Inflammatory macrophage treated with lipopolysaccharide for 4 hours (primary cell): ENCODE measurements around the gene CA10.

Experiments
- DNase-seq: peaks from one replicate; pipeline ENCODE4 v3.0.0-alpha.2; 2020

The CA10 gene

DNA sequence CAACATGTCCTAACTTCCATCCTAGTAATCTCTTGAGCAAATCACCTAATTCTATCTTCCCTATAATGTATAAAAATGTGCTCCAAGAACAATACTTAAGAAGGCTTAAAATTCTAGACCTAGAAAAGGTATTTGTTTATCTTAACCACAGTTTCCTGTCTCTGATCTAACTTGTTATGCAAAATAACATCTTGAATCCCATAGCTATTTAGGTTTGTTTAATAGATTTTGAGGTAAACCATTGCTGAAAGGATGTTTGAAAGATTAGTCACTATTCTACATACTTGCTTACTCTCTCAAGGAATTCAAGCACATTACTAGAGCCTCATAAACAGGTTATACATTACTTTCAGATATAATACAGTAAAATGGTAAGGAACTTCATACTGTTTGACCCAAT, 13.0 kb downstream of the CA10 start:
- no peak for DNase-seq

DNA sequence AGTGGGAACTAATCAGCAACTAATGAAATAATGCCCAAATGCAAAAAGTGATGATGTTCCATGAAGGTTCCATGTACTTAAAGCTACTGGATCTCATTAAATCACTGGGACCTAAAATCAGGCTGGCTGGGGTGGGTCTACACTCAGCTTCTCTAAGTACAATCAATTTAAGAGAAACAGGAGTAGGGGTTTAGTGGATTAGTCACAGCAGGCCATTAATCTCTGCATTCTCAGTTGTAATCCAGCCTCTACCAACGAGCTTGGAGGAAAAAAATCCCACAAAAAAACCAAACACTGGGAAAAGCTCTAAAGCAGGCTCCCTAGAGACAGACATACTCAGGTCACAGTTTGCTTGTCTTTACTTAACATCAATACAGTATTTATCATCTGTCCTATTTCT, 15.0 kb downstream of the CA10 start:
- DNase-seq: no peak

- DNase-seq: no peak
These were observed 17.9 kb downstream of the CA10 start for GRCh38 chr17:52140601-52141000.

DNA sequence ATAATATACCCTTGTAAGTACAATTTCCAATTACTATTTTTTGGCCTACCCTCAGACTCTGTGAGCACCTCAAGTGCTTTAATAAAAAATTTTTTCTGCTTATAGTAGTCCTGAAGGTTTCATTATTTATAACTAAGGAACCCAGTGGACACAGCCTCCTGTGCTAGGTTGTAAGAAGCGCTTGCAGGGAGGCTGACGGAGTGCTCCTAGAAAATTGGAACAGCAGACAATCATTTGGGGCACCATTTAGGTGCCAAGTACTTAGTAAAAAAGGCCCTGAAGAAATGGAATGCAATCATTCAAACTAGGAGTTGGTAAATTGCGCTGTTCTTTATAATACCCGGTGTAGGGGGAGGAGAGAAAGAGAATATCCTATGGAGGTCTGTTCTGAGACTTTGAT, 19.8 kb downstream of the CA10 start:
- no peak for DNase-seq

DNA sequence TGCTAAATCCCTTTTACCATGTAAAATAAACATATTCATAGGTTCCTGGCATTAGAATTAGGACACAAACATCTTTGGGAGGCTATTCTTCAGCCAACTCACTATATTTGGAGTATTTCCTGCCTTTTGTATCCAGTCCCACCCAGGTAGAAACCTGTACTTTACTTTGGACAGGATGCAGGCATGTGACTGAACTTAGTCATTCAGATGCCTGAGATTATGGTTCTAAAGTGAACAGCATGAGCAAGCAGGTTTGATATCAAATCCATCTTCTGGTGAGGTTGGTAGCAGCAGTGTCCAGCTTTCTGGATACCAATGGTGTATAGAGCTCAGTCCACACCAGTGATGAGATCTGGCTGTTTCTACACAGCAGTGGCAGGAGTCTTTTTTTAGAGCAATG, 20.2 kb downstream of the CA10 start:
- DNase-seq: no peak

- DNase-seq: no peak
These were observed 22.3 kb downstream of the CA10 start for GRCh38 chr17:52136166-52136565.

DNA sequence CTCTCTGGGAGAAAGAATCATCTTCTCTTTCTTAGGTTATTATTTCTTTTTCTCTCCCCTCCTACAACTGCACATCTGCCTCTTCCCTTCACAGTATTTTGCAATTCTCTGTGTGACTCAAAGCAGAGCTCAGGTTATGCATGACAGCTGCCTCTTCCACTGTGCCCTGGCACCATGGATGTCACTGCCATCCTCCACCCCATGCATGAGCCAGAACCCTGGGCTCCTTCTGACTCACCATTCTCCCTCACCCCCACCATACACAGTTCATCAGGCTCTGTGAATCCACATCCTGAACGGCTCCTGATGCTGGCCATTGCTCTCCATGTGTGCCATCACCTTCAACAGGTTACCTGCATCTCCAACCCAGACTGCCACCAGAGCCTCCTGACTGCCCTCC, 23.9 kb downstream of the CA10 start:
- no peak for DNase-seq

- DNase-seq: no peak
These were observed 29.8 kb downstream of the CA10 start for GRCh38 chr17:52128721-52129120.

DNA sequence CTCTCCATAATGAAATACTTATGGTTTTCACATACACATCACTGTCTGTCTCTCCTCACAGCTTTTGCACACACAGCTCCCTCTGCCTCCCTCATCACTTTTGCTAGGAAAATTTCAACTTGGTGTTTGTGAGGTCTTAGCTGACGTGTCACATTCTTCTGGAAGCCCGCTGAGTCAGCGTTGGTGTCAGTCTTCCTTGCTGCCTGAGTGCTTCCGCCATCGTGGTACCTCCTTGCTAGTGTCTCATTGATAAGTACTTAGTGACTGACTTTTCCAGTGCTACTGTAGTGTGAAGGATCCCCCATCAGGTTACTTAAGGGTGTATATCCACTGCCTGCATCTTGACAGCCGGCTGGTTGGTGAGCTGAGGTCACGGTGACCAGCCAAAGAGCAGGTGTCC, 33.5 kb downstream of the CA10 start:
- no peak for DNase-seq

GRCh38 chr17:52124561-52124960, 34.0 kb downstream of the CA10 start:
- DNase-seq: no peak

- no peak for DNase-seq
These were observed 38.0 kb downstream of the CA10 start for GRCh38 chr17:52120465-52120864.

DNA sequence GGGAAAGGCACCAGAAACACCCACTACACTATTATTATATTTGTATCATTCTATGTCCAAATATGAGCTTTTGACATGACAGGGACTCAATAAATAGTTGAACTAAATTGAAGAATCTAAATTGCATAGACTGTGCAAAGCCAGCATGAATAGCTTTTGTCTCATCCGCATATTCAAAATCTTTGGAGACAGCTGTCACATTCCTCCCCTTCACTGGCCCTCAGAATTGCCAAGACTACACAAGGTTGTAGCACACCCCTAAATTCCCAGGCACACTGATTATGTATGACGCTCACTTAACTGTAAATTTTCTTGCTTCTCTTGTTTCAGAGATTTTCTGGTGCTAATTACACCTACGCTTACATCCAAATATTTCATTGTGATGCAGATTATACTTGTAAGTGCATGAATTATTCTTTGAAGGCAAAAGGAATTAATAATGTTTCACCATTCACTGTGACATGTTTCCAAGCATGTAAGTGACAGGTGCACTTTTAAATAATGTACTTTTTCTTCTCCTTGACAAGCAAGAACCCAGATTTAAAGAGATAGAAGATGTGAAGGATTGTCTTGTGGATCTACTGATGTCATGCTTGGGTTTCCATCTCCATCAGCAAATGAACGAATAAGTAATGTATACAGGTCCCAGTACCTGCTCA, 47.5 kb downstream of the CA10 start:
- DNase-seq: no peak

GRCh38 chr17:52106638-52107261, 51.8 kb downstream of the CA10 start:
- peak; percentile 16 for DNase-seq

GRCh38 chr17:52106072-52106471, 52.4 kb downstream of the CA10 start:
- no peak for DNase-seq

GRCh38 chr17:52105591-52105990, 52.9 kb downstream of the CA10 start:
- no peak for DNase-seq

DNA sequence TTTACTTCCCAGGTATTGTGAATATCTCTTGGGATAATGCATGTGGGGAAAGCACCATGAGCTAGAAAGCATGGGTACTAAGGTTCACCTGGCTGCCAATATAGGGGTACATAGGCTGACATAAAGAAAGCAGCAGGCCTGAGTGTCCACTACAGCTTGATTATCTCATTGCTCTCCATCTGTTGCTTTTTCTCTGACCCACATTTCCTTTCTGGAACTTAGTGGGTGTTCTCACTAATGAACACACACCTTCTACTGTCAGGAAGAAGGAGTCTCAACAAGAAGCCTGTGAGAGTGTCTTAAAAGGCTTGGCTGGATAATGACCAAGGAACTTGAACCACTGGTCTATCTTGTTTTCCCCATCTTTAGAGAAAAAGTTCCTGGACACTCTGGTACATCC, 62.5 kb downstream of the CA10 start:
- no peak for DNase-seq

DNA sequence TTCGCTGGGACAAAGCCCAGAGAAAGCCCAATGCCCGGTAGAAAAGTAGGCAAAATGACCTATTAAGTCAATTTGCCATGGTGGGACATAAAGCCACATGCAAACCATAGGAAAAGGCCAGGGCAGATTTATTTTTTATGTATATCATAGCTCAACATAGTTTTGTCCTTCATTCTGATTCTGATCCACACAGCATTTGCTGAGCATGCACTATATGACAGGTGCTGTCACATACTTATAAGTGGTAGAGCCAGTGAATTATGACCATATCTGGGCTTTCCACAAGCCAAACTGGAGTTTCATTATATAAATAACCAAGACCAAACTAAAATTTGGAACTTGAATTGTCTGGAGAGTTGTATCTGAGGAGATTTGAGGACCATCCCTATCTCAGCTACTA, 74.3 kb downstream of the CA10 start:
- no peak for DNase-seq

GRCh38 chr17:52079496-52079895, 79.0 kb downstream of the CA10 start:
- no peak for DNase-seq

GRCh38 chr17:52071712-52072111, 86.8 kb downstream of the CA10 start:
- DNase-seq: no peak

- no peak for DNase-seq
These were observed 93.7 kb downstream of the CA10 start for GRCh38 chr17:52064791-52065211.

- no peak for DNase-seq
These were observed 109.0 kb downstream of the CA10 start for GRCh38 chr17:52049496-52049895.

DNA sequence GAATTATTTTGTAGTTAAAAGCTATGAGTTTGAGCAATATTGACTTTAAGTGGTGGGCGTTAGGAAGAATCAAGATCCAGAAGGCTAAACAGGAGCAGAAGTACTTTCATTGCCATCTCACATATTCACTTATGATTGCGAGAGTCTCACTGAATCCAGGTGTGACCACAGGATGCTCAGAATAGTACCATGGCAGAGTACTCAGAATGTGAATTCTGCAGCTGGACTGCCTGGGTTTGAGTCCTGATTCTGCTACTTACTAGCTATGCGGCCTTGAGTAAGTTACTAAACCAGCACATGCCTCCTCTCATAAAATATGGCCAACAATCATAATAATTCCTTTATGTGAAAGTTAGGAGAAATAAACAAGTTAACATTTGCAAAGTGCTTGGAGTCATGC, 109.5 kb downstream of the CA10 start:
- DNase-seq: no peak

GRCh38 chr17:52048137-52048898, 110.2 kb downstream of the CA10 start:
- DNase-seq: no peak

- no peak for DNase-seq
These were observed 111.4 kb downstream of the CA10 start for GRCh38 chr17:52047086-52047485.
